ENCODE results near the gene LRRC55.

The LRRC55 gene

GRCh38 chr11:57203882-57204480 is 22.2 kb downstream of the LRRC55 start:
- no peak for ATAC-seq

DNA sequence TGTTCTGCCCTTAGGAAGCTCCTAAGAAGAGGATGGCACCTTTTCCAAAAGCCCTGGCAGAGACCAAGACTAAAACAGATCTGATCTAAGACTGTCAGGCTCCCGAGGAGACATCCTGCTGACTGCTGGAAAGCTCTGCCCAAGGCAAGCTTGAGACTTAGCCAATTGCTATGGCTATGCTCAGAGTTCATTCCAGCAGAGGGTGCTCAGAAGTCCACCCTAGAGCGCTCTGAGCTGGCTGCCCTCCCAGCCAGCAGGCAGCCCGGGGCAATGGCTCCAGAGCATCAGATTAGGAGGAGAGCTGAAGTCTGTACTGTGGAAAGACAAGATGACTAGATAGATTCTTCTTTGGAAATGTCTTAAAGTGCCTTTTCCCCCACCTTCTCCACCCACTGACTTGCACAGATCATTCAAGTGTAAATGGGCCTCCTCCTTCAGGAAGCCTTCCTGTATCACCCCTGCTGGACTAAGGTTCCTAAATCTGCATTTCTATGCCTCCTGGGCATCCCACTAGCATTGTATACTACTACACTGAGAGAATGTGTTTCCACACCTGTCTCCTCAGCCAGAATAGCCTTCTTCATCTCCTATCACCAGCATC is 23.4 kb downstream of the LRRC55 start:
- ATAC-seq: no peak

GRCh38 chr11:57207168-57207567 is 25.4 kb downstream of the LRRC55 start:
- ATAC-seq: no peak

DNA sequence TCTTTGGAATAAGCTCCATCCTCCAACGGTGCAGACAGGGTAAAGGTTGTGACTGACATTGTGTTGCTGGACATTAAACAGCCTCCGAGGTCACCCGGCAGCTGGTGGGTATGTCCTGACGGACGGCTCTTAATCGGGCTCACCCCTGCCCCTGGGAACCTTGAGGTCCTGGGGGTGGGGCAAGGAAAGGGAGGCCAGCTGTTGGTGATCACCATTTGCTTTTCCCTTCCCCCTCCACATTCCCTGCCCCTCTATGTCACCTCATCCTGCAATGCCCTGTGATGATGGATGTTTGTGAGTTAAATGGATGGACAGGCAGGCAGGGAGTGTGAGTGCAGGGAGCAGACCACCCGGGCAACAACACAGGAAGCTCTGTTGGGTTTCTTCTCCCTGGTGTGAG is 29.0 kb downstream of the LRRC55 start:
- ATAC-seq: no peak

DNA sequence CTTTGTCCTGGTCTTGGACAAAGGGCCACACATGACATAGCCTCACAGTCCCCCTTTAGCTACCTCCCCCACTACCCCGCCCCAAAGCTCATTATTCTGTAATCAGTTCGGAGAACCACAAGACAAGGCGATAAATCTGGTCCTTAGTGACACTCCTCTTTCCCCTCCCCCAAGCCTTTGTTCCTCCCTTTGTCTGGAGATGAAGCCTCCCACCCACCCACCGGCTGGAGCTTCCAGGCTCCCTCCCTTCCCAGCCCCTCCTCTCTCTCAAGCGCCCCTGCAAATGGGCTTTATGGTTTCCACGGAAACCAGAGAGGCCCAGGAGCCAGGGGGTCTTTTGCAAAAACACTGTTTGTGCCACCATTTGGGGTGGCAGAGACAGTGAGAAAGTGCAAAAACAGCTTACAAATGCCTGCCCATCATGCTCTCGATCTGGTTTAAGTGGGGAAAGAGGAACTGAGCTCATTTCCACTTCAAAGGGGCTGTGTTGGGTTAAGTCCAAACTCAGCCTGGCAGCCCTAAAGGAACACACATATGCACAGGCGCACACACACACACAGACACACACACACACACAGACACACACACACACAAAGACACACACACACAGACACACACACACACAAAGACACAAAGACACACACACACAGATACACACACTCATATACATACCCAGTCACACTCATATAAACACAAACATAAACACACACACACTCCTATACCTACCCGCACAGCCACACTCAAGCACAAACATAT is 31.8 kb downstream of the LRRC55 start:
- ATAC-seq: no peak

GRCh38 chr11:57214098-57214417 is 32.3 kb downstream of the LRRC55 start:
- ATAC-seq: no peak

DNA sequence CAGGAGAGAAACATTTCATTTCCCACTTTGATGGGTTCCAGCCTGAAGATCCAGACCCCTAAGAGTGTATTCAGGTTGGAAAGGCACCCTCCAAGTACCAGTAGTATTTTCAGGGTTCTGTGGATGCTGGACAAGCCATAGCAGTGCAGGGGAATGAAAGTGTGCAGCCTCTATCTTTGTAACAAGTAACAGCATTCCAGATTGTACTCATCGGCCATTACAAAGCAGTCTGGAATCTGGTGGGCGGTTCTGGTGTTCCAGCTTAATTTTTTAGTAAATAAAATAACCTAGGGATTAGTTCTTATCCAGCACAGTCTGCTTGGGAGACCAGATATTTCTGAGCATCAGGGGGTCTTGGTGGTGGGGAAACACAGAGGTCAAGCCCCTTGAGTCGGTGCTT is 32.7 kb downstream of the LRRC55 start:
- ATAC-seq: no peak

GRCh38 chr11:57216463-57216862 is 34.7 kb downstream of the LRRC55 start:
- ATAC-seq: no peak

DNA sequence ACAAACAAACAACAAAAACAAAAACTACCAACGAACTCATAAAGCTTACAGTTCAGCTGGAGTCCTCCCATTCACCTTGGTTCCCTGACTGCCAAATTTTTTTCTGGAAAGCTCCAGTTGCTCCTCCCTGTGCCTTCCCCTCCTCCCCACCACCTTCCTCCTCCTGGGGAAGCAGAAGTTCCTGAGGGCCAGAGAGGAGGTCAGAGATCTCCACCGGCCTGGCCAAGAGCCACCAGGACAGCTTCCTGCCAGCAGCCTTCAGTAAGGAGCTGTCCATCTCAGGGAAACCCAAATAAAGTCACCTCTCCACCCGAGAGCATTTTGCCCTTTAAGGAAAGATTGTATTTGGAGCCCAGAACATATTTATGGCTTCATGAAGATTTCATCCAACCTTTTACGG is 35.3 kb downstream of the LRRC55 start:
- ATAC-seq: no peak

DNA sequence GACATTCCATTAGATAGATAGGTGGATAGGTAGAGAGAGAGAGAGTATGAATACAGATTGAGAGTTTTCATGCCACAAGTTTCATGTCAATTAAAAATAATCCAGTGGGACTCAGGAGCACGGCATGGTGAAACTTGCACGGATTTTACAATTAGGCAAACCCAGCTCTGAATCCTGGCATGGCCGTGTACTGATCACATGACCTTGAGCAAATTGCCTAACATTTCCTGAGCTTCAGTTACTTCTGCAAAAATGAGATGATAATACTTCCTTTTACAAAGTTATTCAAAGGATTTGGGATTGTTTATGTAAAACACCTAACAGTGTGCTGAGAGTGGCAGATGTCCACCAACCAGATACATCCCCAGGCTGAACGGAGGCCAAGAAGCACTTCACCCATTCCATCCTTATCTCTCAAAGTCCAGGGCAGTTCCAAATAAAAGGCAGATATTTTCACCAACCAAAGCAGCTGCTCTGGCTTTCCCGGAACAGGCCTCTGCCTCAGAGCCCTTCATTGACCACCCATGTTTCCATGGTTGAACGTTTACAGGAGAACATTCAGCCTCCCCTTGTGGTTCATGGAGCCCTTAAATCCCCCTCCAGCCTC is 37.4 kb downstream of the LRRC55 start:
- ATAC-seq: no peak

DNA sequence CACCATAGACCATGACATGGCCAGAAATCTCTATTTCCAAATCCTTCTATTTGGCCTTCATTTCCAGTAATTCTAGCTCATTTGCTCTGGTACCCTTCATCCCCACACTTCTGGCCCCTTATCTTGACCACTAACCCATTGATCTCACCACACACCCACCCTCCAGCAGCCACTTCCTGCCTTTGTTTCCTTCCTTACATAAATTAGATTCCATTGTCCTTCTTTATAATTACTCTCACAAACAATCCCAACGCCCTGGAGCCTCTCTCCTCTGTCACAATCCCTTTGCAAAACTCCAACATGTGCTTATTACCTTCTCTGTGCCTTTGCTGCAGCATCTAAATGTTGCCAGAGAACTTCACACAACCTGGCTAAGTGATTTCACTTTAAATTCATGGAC is 40.5 kb downstream of the LRRC55 start:
- no peak for ATAC-seq

DNA sequence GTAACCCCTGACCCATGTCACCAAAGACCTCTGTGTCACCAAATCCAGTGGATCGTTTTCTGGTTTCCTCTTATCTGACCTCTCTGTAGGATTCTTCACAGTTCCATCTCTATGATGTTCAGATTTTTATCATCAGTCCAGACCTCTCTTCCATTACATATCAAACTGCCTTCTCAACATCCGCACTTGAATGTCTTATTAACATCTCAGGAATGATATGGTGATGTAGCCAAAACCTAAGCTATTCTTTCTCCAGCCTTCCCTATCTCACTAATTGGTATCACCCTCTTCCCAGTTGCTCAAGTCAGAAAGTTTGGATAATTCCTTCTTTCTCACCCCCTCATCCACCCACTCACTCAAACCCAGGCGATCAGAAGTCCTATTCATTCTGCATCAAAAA is 41.8 kb downstream of the LRRC55 start:
- no peak for ATAC-seq

- ATAC-seq: no peak
Measured at GRCh38 chr11:57224128-57224527, 42.4 kb downstream of the LRRC55 start.

DNA sequence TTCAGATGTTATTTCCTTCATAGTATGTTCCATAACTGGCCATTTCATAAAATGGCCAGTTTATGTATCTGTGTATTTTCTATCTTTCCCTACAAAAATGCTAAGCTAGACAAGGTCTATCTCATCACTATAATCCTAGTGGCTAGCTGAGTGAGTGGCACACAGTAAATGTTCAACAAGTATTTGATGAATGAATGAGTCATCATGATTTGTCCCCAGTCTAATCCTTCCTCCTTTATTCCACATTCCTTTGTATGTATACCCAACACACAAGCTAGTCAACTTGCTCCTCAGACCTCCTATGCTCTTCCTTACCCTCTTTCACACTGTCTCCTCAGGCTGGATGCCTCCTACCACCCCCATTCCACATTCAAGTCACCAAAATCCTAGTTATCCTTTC is 42.8 kb downstream of the LRRC55 start:
- ATAC-seq: no peak

GRCh38 chr11:57228600-57228999 is 46.8 kb downstream of the LRRC55 start:
- ATAC-seq: no peak

DNA sequence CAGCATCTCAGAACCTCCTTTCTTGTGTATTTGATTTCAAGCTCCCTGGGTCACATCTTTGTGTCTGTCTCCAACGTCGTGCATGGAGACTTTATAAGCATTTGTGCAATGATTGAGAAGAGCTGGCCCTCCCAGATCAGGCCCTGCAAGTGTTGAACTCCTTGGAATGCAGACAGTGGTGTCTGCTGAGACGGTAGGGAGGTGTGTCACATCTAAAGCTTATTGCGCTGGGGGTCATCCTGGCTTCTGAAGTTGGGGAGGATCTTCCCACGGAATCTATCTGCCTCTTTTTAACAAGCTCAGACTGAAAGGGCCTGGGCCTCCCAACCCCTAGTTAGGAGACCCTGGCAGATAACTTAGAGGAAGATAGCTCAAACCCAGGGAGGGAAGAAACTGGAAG is 48.6 kb downstream of the LRRC55 start:
- ATAC-seq: no peak

DNA sequence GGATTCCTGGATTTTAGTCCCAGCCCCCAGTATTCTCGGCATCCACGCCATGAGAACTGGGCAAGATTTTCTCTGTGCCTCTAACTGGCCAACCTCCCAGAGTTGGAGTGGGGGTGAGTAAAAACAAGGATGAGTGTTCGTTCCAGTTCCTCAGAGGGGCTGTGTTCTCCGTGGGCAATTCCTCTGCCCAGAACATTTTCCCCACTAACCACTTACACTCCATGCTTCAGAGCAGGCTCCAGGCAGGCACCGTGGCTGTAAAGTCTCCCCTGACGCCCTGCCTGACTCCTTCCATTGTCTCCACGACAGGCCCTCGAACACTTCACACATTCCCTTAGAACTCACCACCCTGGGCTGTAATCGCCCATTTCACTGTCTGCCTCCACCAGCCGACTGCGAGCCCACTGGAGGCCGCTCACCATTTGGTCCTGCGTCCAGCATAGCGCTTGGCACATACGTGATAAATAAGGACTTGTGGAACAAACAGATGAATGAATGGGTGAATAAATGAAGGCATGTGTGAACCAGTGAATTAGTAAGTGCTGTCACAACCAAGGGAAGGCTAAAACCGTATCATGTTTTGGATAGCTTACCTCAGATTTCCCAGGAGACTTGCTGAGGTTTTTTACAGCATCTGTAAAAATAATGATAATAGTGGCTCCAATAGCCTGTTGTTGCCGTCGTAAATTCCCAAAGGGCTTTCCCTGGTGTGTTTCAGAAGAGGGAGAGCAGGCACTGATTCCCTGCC is 49.2 kb downstream of the LRRC55 start:
- no peak for ATAC-seq

DNA sequence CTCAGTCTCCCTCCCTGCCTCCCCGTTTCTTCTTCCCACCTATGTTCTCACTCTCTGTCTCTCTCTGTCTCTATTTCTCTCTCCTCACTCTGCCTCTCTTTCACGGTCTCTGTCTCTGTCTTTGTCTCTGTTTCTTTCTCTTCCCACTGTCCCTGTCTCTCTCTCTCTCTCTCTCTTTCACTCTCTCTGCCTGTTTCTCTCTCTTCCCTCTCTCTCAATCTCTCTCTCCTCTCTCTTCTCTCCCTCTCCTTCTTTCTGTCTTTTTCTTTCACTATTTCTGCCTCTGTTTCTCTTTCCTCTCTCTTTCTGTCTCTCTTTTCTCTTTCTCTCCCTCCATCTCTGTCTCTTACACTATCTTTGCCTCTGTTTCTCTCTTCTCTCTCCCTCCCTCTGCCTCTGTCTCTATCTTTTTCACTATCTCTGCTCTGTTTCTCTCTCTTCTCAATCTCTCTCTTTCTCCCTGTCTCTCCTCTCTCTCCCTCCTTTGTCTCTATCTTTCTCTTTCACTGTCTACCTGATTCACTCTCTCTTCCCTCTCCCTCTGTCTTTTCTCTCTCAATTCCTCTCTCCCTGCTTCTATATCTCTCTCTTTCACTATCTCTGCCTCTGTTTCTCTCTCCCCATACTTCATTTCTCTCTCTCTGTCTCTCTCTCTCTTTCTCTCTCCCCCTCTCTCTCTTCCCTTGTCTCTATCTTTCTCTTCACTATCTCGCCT is 49.9 kb downstream of the LRRC55 start:
- ATAC-seq: no peak

GRCh38 chr11:57233702-57234101 is 51.9 kb downstream of the LRRC55 start:
- ATAC-seq: no peak

DNA sequence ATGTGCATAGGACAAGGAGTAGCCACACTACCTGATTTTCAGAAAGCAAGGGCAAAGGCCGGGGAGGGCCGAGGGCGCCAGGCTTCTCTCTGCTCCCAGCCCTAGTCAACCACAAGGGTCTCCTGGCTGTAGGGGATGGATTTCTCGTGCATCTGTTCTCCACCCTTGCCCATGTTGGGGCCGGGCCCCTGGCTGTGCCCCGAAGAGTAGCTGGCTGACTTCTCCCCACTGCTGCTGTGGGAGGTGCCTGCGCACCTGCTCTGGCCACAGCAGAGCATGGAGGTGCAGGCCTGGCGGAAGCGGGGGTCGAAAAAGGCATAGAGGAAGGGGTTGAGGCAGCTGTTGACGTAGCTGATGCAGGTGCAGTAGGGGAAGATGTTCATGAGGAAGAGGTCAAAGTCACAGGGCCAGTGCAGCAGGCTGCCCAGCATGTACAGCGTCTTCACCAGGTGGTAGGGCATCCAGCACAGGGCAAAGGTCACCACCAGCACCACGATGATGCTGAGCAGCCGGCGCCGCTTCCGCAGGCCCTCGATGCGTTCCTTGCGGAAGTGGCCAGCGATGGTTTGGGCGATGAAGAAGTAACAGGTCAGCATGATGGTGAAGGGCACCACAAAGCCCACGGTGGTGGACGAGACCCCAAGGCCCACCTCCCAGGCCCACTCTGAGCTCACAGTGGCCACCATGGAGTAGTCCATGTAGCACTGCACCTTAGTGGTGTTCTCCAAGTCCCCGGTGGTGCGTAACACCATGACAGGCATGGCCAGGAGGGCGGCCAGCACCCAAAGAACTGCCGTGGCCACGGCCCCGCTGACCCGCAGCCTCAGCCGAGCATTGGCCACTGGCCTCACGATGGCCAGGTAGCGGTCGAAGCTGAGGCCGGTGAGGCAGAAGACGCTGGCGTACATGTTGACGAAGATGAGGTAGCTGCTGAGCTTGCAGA is 54.3 kb downstream of the LRRC55 start:
- ATAC-seq: no peak

DNA sequence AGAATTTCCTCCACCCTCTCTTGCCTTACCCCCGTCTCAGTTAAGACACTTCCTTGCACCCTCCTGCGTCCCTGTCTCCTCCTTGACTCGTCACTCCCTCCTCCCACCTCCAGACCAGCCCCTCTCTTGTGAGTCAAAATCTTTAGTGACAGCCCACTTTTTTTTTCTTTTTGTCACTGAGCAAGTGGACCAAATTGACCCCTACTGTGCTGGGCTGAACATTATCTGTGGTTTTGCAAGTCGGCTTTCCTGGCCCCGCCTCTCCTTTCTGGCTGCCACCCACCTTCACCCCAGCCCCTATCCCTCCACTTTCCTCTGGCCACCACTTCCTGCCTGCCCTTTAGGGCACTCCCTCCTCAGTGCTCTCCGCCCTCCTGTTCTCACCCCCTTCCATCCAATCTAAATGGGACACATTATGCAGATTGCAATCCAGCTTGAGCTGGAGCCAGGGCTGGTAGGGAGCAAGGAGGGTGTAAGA is 55.5 kb downstream of the LRRC55 start, which contains the start of gene APLNR:
TSS of gene APLNR (minus strand) at position 47 of the 478 bp plus-strand sequence. CDS start 246 bp downstream, outside the sequence.
- ATAC-seq: no peak
